ENCODE results near the gene BTBD9.

Gene BTBD9

DNA sequence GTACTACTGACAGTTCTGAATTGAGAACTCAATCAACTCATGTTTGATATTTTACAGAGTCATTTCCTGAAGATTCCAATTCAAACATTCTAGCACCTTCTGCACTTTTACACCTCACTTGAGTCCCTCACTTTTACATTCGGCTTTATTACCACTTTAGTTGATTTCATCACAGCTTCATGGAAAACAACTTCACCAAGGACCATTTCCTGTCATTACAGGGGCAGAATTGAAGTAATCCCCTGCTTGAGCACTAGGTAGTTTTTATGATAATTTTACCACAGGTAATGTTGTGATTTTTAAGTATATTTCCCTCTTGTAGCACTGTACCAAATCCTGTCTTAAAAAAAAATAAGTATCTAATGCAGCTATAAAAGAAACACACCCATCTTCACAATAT, 312.9 kb downstream of the BTBD9 start:
- Histone ChIP-seq H3K36me3 (ENCODE audit: control insufficient read depth in 1 of 2, insufficient read depth in 2 of 2, low read depth in 1 of 2, low read length in 2 of 2) (no peaks in the 10 kb centered on the region), H2AK5ac (ENCODE audit: low read length, severe bottlenecking) (no peak overlapping the region), H2BK15ac (ENCODE audit: low read depth, poor library complexity, severe bottlenecking) (no peak overlapping the region), H2BK12ac (ENCODE audit: low read length in 2 of 2) (no peak overlapping the region), H3K4me2 (ENCODE audit: low read length, poor library complexity, severe bottlenecking) (no peak overlapping the region), H4K91ac (ENCODE audit: low read length) (no peak overlapping the region), H3K14ac (ENCODE audit: low read length in 2 of 2) (no peak overlapping the region), H3K18ac (ENCODE audit: low read depth in 1 of 2, low read length in 2 of 2) (no peak overlapping the region), H3K9ac (ENCODE audit: low read length) (no peak overlapping the region), H3K4ac (ENCODE audit: low read depth in 1 of 2, low read length in 2 of 2) (no peak overlapping the region), H2BK5ac (ENCODE audit: low read depth, low read length, poor library complexity, severe bottlenecking) (no peak overlapping the region), H3K4me3 (ENCODE audit: insufficient read depth in 1 of 2, low read depth in 1 of 2, low read length in 2 of 2) (no peak overlapping the region), H3K9me3 (ENCODE audit: control insufficient read depth, low read length) (no peaks in the 10 kb centered on the region), H3K27me3 (ENCODE audit: control insufficient read depth in 1 of 2, insufficient read depth in 1 of 2, low read length in 2 of 2) (no peaks in the 10 kb centered on the region), H3K79me1 (replicated peaks; ENCODE audit: low read length, poor library complexity, severe bottlenecking) (no peaks in the 10 kb centered on the region), H4K8ac (ENCODE audit: low read length) (no peak overlapping the region), H3K23ac (ENCODE audit: low read length in 2 of 2) (no peak overlapping the region), H3K4me1 (ENCODE audit: control insufficient read depth, insufficient read depth, low read depth, low read length) (no peaks in the 10 kb centered on the region), H2BK120ac (ENCODE audit: low read depth, low read length) (no peak overlapping the region), H2AFZ (ENCODE audit: low read depth, low read length) (no peak overlapping the region), H3K27ac (ENCODE audit: low read length, poor library complexity, severe bottlenecking) (no peak overlapping the region)
- WGBS, result 63% methylated on average over 1 of the region's 1 CpG
- no peak for DNase-seq

GRCh38 chr6:38323216-38323615, 316.5 kb downstream of the BTBD9 start:
- H3K27ac ChIP-seq (ENCODE audit: low read length, poor library complexity, severe bottlenecking), result no peak overlapping the region
- no peak for DNase-seq
- no peak overlapping the region for H2BK5ac ChIP-seq (ENCODE audit: low read depth, low read length, poor library complexity, severe bottlenecking)
- H3K23ac ChIP-seq (ENCODE audit: low read length in 2 of 2), result no peak overlapping the region
- H2AFZ ChIP-seq (ENCODE audit: low read depth, low read length), result no peak overlapping the region
- WGBS, result no CpG with 5 or more reads among the region's 1 CpG
- no peak overlapping the region for H3K4me3 ChIP-seq (ENCODE audit: insufficient read depth in 1 of 2, low read depth in 1 of 2, low read length in 2 of 2)
- no peak overlapping the region for H3K9ac ChIP-seq (ENCODE audit: low read length)
- no peak overlapping the region for H3K14ac ChIP-seq (ENCODE audit: low read length in 2 of 2)
- no peak overlapping the region for H4K8ac ChIP-seq (ENCODE audit: low read length)
- H3K4me1 ChIP-seq (ENCODE audit: control insufficient read depth, insufficient read depth, low read depth, low read length), result peaks cover 2% of the 10 kb centered on the region
- no peak overlapping the region for H3K4me2 ChIP-seq (ENCODE audit: low read length, poor library complexity, severe bottlenecking)
- H3K79me1 ChIP-seq (replicated peaks; ENCODE audit: low read length, poor library complexity, severe bottlenecking), result no peaks in the 10 kb centered on the region
- H3K9me3 ChIP-seq (ENCODE audit: control insufficient read depth, low read length), result no peaks in the 10 kb centered on the region
- no peak overlapping the region for H2BK12ac ChIP-seq (ENCODE audit: low read length in 2 of 2)
- H2AK5ac ChIP-seq (ENCODE audit: low read length, severe bottlenecking), result peak overlapping the region; percentile 81
- H3K36me3 ChIP-seq (ENCODE audit: control insufficient read depth in 1 of 2, insufficient read depth in 2 of 2, low read depth in 1 of 2, low read length in 2 of 2), result peaks cover 3% of the 10 kb centered on the region in 2 experiments
- H2BK120ac ChIP-seq (ENCODE audit: low read depth, low read length), result no peak overlapping the region
- H3K4ac ChIP-seq (ENCODE audit: low read depth in 1 of 2, low read length in 2 of 2), result no peak overlapping the region
- H2BK15ac ChIP-seq (ENCODE audit: low read depth, poor library complexity, severe bottlenecking), result no peak overlapping the region
- H3K18ac ChIP-seq (ENCODE audit: low read depth in 1 of 2, low read length in 2 of 2), result no peak overlapping the region
- H4K91ac ChIP-seq (ENCODE audit: low read length), result no peak overlapping the region
- H3K27me3 ChIP-seq (ENCODE audit: control insufficient read depth in 1 of 2, insufficient read depth in 1 of 2, low read length in 2 of 2), result no peaks in the 10 kb centered on the region

DNA sequence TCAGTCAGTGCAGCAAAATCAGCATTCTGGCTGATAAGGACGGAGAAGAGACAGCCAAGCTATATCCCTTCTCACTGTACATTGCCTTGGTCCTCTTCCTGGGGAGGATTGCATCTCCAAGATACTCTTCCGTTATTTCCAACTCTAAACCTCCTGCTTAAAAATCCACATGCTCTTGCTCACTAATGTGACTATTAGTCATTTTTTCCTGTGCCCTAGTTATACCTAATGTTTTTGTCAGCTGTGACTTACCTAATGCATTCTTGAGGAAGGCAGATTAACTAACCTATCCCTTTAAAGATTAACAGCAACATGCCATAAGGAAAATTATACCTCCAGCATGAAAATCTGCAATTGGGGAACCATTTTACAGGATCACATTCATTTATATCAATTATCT, 317.6 kb downstream of the BTBD9 start:
- Histone ChIP-seq H3K4ac (ENCODE audit: low read depth in 1 of 2, low read length in 2 of 2) (no peak overlapping the region), H3K4me3 (ENCODE audit: insufficient read depth in 1 of 2, low read depth in 1 of 2, low read length in 2 of 2) (no peak overlapping the region), H3K9ac (ENCODE audit: low read length) (no peak overlapping the region), H2AFZ (ENCODE audit: low read depth, low read length) (no peak overlapping the region), H3K79me1 (replicated peaks; ENCODE audit: low read length, poor library complexity, severe bottlenecking) (no peaks in the 10 kb centered on the region), H3K14ac (ENCODE audit: low read length in 2 of 2) (no peak overlapping the region), H3K23ac (ENCODE audit: low read length in 2 of 2) (no peak overlapping the region), H3K9me3 (ENCODE audit: control insufficient read depth, low read length) (no peaks in the 10 kb centered on the region), H2BK5ac (ENCODE audit: low read depth, low read length, poor library complexity, severe bottlenecking) (no peak overlapping the region), H2BK12ac (ENCODE audit: low read length in 2 of 2) (no peak overlapping the region), H3K27me3 (ENCODE audit: control insufficient read depth in 1 of 2, insufficient read depth in 1 of 2, low read length in 2 of 2) (no peaks in the 10 kb centered on the region), H3K4me2 (ENCODE audit: low read length, poor library complexity, severe bottlenecking) (no peak overlapping the region), H2BK120ac (ENCODE audit: low read depth, low read length) (no peak overlapping the region), H4K8ac (ENCODE audit: low read length) (no peak overlapping the region), H3K27ac (ENCODE audit: low read length, poor library complexity, severe bottlenecking) (peak overlapping the region; percentile 77), H2AK5ac (ENCODE audit: low read length, severe bottlenecking) (peak overlapping the region; percentile 33), H3K4me1 (ENCODE audit: control insufficient read depth, insufficient read depth, low read depth, low read length) (peaks cover 2% of the 10 kb centered on the region), H3K18ac (ENCODE audit: low read depth in 1 of 2, low read length in 2 of 2) (no peak overlapping the region), H4K91ac (ENCODE audit: low read length) (no peak overlapping the region), H3K36me3 (ENCODE audit: control insufficient read depth in 1 of 2, insufficient read depth in 2 of 2, low read depth in 1 of 2, low read length in 2 of 2) (peaks cover 3% of the 10 kb centered on the region in 2 experiments), H2BK15ac (ENCODE audit: low read depth, poor library complexity, severe bottlenecking) (no peak overlapping the region)
- 90% methylated on average over 2 of the region's 2 CpGs for WGBS
- DNase-seq, result no peak

DNA sequence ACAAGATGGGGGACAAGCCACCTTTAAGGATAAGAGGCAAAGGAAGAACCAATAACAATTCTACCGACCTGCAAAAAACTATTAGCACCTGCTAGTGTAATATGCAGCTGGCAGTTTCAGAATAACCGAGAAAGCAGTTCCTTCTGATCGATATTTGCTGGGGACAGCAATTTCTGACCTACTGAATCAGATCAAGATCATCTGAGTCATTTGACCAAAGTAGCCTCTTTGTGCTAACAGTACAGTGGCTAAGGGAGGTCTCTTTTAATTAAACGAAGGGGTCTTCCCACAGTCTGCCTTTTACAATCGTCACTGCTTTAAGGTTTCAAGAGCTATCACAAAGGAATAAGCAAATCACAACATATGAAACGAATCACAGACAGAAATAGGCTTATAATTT, 318.9 kb downstream of the BTBD9 start:
- H3K4me1 ChIP-seq (ENCODE audit: control insufficient read depth, insufficient read depth, low read depth, low read length), result peaks cover 2% of the 10 kb centered on the region
- H3K14ac ChIP-seq (ENCODE audit: low read length in 2 of 2), result no peak overlapping the region
- H3K27me3 ChIP-seq (ENCODE audit: control insufficient read depth in 1 of 2, insufficient read depth in 1 of 2, low read length in 2 of 2), result no peaks in the 10 kb centered on the region
- no peak overlapping the region for H3K18ac ChIP-seq (ENCODE audit: low read depth in 1 of 2, low read length in 2 of 2)
- no peak overlapping the region for H2BK15ac ChIP-seq (ENCODE audit: low read depth, poor library complexity, severe bottlenecking)
- H2AK5ac ChIP-seq (ENCODE audit: low read length, severe bottlenecking), result no peak overlapping the region
- no peaks in the 10 kb centered on the region for H3K79me1 ChIP-seq (replicated peaks; ENCODE audit: low read length, poor library complexity, severe bottlenecking)
- H3K4ac ChIP-seq (ENCODE audit: low read depth in 1 of 2, low read length in 2 of 2), result no peak overlapping the region
- no peak overlapping the region for H2BK120ac ChIP-seq (ENCODE audit: low read depth, low read length)
- H4K91ac ChIP-seq (ENCODE audit: low read length), result no peak overlapping the region
- no peak overlapping the region for H3K4me3 ChIP-seq (ENCODE audit: insufficient read depth in 1 of 2, low read depth in 1 of 2, low read length in 2 of 2)
- H4K8ac ChIP-seq (ENCODE audit: low read length), result no peak overlapping the region
- H2BK5ac ChIP-seq (ENCODE audit: low read depth, low read length, poor library complexity, severe bottlenecking), result no peak overlapping the region
- no peak overlapping the region for H2BK12ac ChIP-seq (ENCODE audit: low read length in 2 of 2)
- H3K23ac ChIP-seq (ENCODE audit: low read length in 2 of 2), result no peak overlapping the region
- no peaks in the 10 kb centered on the region for H3K9me3 ChIP-seq (ENCODE audit: control insufficient read depth, low read length)
- no peak overlapping the region for H3K9ac ChIP-seq (ENCODE audit: low read length)
- H3K36me3 ChIP-seq (ENCODE audit: control insufficient read depth in 1 of 2, insufficient read depth in 2 of 2, low read depth in 1 of 2, low read length in 2 of 2), result peaks cover 3% of the 10 kb centered on the region in 2 experiments
- H2AFZ ChIP-seq (ENCODE audit: low read depth, low read length), result no peak overlapping the region
- 95% methylated on average over 6 of the region's 6 CpGs for WGBS
- H3K27ac ChIP-seq (ENCODE audit: low read length, poor library complexity, severe bottlenecking), result no peak overlapping the region
- no peak for DNase-seq
- H3K4me2 ChIP-seq (ENCODE audit: low read length, poor library complexity, severe bottlenecking), result no peak overlapping the region

All from mesenchymal stem cell (in vitro differentiated cells and primary cell).